GM18909 (cell line): ENCODE results near the gene FREM2.

Experiments
- ATAC-seq: cut with Tn5 transposase; IDR thresholded peaks from one replicate; pipeline ENCODE4 v1.9.1; 2021; ENCODE audit warnings: mild to moderate bottlenecking; ENCODE audit not compliant: unreplicated experiment, poor library complexity

FREM2 gene

GRCh38 chr13:38752686-38753085 is 65.8 kb downstream of the FREM2 start:
- ATAC-seq, result no peak

GRCh38 chr13:38753878-38754277 is 67.0 kb downstream of the FREM2 start:
- ATAC-seq, result no peak

- ATAC-seq, result no peak
Measured at GRCh38 chr13:38755793-38756192, 68.9 kb downstream of the FREM2 start.

- no peak for ATAC-seq
Measured at GRCh38 chr13:38758277-38758676, 71.4 kb downstream of the FREM2 start.

GRCh38 chr13:38759390-38759789 is 72.5 kb downstream of the FREM2 start:
- ATAC-seq, result no peak

- no peak for ATAC-seq
Measured at GRCh38 chr13:38763446-38764381, 76.8 kb downstream of the FREM2 start.

- no peak for ATAC-seq
Measured at GRCh38 chr13:38766799-38767198, 79.9 kb downstream of the FREM2 start.

GRCh38 chr13:38767506-38768265 is 80.8 kb downstream of the FREM2 start:
- no peak for ATAC-seq

- ATAC-seq, result no peak
Measured at GRCh38 chr13:38769526-38769925, 82.6 kb downstream of the FREM2 start.

GRCh38 chr13:38775085-38775484 is 88.2 kb downstream of the FREM2 start:
- no peak for ATAC-seq

- no peak for ATAC-seq
Measured at GRCh38 chr13:38777347-38778119, 90.7 kb downstream of the FREM2 start.

- no peak for ATAC-seq
Measured at GRCh38 chr13:38781539-38781938, 94.7 kb downstream of the FREM2 start.

- ATAC-seq, result no peak
Measured at GRCh38 chr13:38784036-38784880, 97.4 kb downstream of the FREM2 start.

GRCh38 chr13:38785042-38785441 is 98.2 kb downstream of the FREM2 start:
- no peak for ATAC-seq

GRCh38 chr13:38785490-38785889 is 98.6 kb downstream of the FREM2 start:
- no peak for ATAC-seq

GRCh38 chr13:38787550-38787949 is 100.7 kb downstream of the FREM2 start:
- no peak for ATAC-seq

- ATAC-seq, result no peak
Measured at GRCh38 chr13:38796890-38797289, 110.0 kb downstream of the FREM2 start.

GRCh38 chr13:38803531-38803930 is 116.7 kb downstream of the FREM2 start:
- ATAC-seq, result no peak

- ATAC-seq, result no peak
Measured at GRCh38 chr13:38804061-38804460, 117.2 kb downstream of the FREM2 start.

GRCh38 chr13:38804536-38804935 is 117.7 kb downstream of the FREM2 start:
- ATAC-seq, result no peak
